Amniotic stem cell (primary cell): ENCODE data around the gene PKMYT1.
"Not testable (repeated sequence)": the region's sequence is repeated elsewhere in the genome, so short reads cannot be mapped to it uniquely, and the experiment has no call there.

Experiments
- DNase-seq: peaks from one replicate; lab custom pipeline; 2025; lab: John Stamatoyannopoulos, UW

PKMYT1 gene

DNA sequence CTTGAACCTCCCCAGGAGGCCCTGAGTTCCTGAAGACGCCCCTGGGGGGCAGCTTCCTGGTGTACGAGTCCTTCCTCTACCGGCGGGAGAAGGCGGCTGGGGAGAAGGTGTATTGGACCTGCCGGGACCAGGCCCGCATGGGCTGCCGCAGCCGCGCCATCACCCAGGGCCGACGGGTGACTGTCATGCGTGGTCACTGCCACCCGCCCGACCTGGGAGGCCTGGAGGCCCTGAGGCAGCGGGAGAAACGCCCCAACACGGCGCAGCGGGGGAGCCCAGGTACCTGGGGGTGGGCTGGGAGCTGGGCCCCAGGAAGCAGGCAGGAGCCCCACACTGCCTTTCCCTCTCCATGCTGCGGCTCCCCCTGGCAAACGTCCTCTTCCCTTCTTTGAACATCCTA, 46.5 kb downstream of the PKMYT1 start:
- DNase-seq, result no peak

DNA sequence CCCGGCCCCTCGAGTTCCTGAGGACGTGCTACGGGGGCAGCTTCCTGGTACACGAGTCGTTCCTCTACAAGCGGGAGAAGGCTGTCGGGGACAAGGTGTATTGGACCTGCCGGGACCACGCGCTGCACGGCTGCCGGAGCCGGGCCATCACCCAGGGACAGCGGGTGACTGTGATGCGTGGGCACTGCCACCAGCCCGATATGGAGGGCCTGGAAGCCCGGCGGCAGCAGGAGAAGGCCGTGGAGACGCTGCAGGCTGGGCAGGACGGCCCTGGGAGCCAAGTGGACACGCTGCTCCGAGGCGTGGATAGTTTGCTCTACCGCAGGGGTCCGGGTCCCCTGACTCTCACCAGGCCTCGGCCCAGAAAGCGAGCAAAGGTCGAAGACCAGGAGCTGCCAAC, 47.1 kb downstream of the PKMYT1 start:
- DNase-seq, result no peak

DNA sequence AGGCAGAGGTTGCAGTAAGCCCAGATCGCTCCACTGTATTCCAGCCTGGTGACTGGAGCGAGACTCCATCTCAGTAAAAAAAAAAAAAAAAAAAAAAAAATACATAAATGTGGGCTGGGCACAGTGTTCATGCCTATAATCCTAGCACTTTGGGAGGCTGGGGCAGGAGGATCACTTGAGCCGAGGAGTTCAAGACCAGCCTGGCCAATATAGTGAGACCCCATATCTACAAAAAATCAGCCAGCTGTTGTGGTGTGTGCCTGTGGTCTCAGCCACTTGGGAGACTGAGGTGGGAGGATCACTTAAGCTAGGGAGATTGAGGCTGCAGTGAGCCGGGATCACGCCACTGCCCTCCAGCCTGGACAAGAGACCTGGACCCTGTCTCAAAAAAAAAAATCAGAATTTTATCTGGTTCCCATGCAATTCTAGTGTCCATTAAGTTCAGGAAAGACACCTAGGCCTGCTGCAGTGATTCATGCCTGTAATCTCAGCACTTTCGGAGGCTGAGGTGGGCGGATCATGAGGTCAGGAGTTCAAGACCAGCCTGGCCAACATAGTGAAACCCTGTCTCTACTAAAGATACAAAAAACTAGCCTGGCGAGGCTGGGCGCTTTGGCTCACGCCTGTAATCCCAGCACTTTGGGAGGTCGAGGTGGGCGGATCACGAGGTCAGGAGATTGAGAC, 48.9 kb downstream of the PKMYT1 start:
- not testable (repeated sequence) for DNase-seq

GRCh38 chr16:2930236-2930635, 50.0 kb downstream of the PKMYT1 start:
- DNase-seq, result no peak

- DNase-seq, result no peak
Observed at GRCh38 chr16:2929693-2930092, 50.6 kb downstream of the PKMYT1 start.

DNA sequence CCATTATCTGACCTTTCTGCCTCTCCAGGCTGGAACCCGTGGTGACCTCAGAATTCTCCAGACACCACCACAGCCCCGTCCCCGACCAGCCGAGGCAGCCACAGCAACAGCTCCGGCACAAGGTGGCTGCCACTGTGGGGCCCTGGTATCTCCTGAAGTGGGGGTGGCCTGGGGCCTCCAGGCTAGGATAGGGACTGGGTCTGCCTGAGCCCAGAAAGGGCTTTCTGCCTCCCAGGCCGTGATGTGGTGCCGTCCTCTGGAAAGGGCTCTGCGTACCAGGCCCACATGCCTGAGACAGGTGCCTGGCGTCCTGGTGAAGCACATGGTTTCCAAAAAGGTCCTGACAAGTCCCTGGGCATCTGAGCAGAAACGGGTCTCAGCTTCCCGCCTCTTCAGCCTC, 51.5 kb downstream of the PKMYT1 start:
- DNase-seq, result no peak

DNA sequence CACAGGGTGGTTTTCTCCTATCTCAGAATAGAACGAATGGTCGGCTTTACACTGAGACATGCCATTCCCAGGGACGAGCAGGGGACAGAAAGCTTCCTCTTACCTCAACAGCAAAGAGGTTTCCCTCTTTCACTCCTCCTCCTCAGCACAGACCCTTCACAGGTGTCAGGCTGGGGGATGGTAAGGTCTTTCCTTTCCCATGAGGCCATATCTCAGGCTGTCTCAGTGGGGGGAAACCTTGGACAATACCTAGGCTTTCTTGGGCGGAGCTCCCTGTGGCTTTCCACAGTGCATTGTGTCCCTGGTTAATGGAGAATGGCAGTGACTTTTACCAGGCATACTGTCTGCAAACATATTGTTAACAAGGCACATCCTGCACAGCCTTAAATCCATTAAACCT, 52.1 kb downstream of the PKMYT1 start:
- not testable (repeated sequence) for DNase-seq

- DNase-seq, result peak; percentile 70
Observed at GRCh38 chr16:2927010-2927646, 53.1 kb downstream of the PKMYT1 start.

DNA sequence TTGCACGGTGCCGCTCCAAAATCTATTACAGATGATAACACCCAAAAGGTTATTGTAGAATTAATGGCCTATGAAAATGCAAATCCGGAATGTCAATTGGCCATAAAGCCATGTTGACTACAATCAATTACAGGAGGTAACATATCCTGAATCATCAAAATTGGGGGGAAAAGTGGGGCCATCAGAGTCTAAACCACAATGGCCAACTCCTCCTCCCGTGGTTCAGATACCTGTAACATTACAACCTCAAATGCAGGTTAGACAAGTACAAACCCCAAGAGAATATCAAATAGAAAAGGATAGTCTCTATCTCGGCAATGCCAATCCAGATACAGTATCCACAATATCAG, 53.6 kb downstream of the PKMYT1 start:
- no peak for DNase-seq

DNA sequence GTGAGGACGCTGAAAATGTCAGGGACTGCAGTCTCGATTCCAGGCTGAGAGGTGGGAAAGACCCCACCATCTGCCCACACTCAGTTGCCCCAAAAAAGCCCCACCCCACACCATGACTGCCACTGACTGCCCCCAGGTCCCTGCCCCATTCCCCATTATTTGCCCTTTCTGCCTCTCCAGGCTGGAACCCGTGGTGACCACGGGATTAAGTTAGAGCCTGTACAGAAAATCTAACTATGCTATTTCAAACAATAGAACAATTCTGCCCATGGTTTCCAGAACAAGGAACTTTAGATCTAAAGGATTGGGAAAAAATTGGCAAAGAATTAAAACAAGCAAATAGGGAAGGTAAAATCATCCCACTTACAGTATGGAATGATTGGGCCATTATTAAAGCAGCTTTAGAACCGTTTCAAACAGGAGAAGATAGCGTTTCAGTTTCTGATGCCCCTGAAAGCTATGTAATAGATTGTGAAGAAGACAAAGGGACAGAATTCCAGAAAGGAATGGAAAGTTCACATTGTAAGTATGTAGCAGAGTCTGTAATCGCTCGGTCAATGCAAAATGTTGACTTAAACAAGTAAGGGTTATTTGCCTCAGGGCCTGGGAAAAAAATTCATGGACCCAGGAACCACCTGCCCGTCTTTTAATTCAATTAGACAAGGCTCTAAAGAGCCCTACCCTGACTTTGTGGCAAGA, 54.1 kb downstream of the PKMYT1 start:
- DNase-seq, result no peak

DNA sequence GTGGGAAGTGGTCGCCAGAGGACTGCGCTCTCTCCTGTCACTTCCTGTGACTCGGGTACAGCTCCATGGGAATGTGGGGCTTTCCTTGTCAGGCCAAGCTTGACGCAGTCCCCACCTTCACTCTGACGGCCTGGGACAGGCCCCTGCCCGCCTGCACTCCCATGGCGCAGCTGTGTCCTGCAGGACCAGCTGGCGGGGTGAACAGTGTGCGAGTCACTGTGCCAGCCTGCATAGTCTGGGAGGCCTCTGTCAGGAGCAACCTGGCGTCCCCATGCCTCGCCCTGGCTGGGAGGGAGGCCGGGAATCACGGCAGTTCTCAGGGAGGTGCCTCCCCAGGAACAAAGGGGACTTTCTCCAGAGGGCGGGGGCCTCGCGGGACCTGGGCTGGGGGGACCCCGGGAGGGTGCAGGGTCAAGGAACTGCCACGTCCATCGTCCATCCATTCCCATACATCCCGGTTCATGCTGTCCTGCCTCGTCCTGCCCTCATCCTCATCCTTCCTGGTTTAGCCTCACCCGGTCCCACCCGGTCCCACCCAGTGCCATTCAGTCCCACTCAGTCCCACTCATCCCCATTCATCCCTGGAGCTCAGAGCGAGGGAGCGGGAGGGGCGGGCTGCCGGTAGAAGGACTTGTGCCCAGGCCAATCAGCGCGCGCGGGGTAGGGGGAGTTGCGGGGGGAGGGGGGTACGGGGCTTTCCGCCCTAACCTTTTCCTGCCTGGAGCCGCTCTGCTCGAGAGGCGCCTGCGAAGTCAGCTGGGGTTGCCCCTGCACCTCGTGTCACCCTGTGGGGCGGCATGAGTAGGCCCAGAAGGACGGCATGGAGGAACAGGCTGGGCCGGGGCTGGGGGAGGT, 55.1 kb downstream of the PKMYT1 start:
- no peak for DNase-seq

- no peak for DNase-seq
Observed at GRCh38 chr16:2923481-2923880, 56.8 kb downstream of the PKMYT1 start.
